Lower lobe of right lung (tissue), 2 donors: Measurements from ENCODE around the gene SRCAP. TPM values are rescaled to one million over a fixed set of nuclear protein-coding genes. Genes with fewer than 3 reads are reported as not detected.

ENCODE experiments used
- ATAC-seq, 2 donors: fragments of 200-7000 bp; cut with Tn5 transposase; one replicate each; pipeline ENCODE4 v1.9.1; 2020 to 2022; ENCODE audit warnings: mild to moderate bottlenecking in 2 of 2, moderate library complexity in 2 of 2
- DNase-seq: peaks from one replicate; pipeline ENCODE4 v3.0.0-alpha.2; 2020
- H3K27ac ChIP-seq: fragments of 200-600 bp; one replicate; pipeline ENCODE4 v1.8.0; 2022
- H3K27me3 ChIP-seq: fragments of 200-600 bp; one replicate; pipeline ENCODE4 v1.8.0; 2022; ENCODE audit warnings: low read depth
- H3K36me3 ChIP-seq: fragments of 200-600 bp; one replicate; pipeline ENCODE4 v1.8.0; 2022; ENCODE audit warnings: mild to moderate bottlenecking
- H3K4me1 ChIP-seq: fragments of 200-600 bp; one replicate; pipeline ENCODE4 v1.8.0; 2022
- H3K4me3 ChIP-seq: fragments of 200-600 bp; one replicate; pipeline ENCODE4 v1.8.0; 2022; ENCODE audit warnings: mild to moderate bottlenecking
- H3K9me3 ChIP-seq: fragments of 200-600 bp; one replicate; pipeline ENCODE4 v1.8.0; 2022
- intact Hi-C: fragments of 100-400 bp; cut with DNase I; formaldehyde crosslinking; loops from one replicate; pipeline ENCODE4 v1.11.0; 2022
- total RNA-seq: library from RNA; stranded (reverse); fragmentation: NEBNext Ultra II Directional; extraction: Animal tissue kit (Norgen Biotek cat#: 25700); gene quantifications from one replicate; pipeline ENCODE4 v1.2.1, GENCODE V29; 2021
- TF ChIP-seq, protein P1 (sequence below): fragments of 200-600 bp; IDR thresholded peaks from one replicate; pipeline ENCODE4 v1.8.0; 2022; ENCODE audit warnings: antibody characterized with exemption, mild to moderate bottlenecking
- donor health status: DM: no; HTN: yes; CAD: no; lungs with severe emphysema.

Gene SRCAP
- total RNA-seq, 1 donor from 2014 or later = 73.8 TPM

DNA sequence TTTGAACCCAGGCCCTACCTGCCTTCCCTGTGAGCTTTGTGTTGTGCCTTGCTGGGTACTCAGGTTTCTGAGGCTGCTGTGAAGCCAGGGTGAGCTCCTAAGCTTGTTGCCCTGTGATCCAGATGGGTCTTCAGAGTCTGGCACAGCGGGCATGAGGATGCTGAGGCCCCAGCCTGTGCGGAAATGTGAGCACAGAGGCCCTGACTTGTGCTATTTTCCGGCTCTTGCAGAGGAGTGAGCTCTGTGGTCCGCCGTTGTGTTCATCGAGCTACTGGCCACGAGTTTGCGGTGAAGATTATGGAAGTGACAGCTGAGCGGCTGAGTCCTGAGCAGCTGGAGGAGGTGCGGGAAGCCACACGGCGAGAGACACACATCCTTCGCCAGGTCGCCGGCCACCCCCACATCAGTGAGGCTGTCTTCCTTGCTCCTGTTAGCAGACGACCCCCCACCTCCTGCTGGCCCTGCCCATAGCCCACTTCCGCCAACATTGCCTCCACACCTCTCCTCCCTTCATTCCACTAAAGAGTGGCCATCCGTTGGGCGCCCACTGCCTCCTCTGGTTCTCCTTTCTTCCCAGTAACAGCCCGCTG, 52.0 kb downstream of the SRCAP start:
- TF ChIP-seq, protein P1, sequence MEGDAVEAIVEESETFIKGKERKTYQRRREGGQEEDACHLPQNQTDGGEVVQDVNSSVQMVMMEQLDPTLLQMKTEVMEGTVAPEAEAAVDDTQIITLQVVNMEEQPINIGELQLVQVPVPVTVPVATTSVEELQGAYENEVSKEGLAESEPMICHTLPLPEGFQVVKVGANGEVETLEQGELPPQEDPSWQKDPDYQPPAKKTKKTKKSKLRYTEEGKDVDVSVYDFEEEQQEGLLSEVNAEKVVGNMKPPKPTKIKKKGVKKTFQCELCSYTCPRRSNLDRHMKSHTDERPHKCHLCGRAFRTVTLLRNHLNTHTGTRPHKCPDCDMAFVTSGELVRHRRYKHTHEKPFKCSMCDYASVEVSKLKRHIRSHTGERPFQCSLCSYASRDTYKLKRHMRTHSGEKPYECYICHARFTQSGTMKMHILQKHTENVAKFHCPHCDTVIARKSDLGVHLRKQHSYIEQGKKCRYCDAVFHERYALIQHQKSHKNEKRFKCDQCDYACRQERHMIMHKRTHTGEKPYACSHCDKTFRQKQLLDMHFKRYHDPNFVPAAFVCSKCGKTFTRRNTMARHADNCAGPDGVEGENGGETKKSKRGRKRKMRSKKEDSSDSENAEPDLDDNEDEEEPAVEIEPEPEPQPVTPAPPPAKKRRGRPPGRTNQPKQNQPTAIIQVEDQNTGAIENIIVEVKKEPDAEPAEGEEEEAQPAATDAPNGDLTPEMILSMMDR = no peak
- no peak overlapping the region for H3K4me3 ChIP-seq
- ATAC-seq (no peak), DNase-seq (no peak)
- peaks cover 7% of the 10 kb centered on the region for H3K4me1 ChIP-seq
- H3K36me3 ChIP-seq = peaks cover 50% of the 10 kb centered on the region
- H3K27ac ChIP-seq = no peak overlapping the region
- intact Hi-C loops = no loop called here
- no peaks in the 10 kb centered on the region for H3K27me3 ChIP-seq
- no peaks in the 10 kb centered on the region for H3K9me3 ChIP-seq

DNA sequence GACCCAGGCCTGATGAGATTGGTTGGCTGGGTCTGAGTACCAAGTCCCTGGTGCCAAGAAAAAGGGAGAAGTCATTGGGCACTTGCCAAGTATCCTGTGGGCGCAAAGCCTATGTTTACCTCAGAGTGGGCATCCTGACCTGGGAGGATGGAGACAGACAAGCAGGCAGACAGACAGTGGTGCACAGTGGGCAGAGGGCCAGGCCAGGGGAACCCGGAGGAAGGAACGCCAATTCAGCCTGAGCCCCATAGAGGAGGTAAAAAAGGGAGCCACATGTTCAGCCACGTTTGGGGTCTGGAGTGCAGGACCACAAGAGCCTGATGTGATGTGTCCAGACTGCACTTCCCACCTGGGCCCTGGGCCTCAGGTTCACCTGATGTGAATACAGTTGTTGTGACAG, 54.6 kb downstream of the SRCAP start:
- ATAC-seq (no peak), DNase-seq (no peak)
- no peak overlapping the region for H3K4me3 ChIP-seq
- H3K9me3 ChIP-seq = no peaks in the 10 kb centered on the region
- no peaks in the 10 kb centered on the region for H3K4me1 ChIP-seq
- no peak overlapping the region for H3K27ac ChIP-seq
- intact Hi-C loops = no loop called here
- no peaks in the 10 kb centered on the region for H3K27me3 ChIP-seq
- H3K36me3 ChIP-seq = peaks cover 69% of the 10 kb centered on the region
- TF ChIP-seq, protein P1 = no peak

DNA sequence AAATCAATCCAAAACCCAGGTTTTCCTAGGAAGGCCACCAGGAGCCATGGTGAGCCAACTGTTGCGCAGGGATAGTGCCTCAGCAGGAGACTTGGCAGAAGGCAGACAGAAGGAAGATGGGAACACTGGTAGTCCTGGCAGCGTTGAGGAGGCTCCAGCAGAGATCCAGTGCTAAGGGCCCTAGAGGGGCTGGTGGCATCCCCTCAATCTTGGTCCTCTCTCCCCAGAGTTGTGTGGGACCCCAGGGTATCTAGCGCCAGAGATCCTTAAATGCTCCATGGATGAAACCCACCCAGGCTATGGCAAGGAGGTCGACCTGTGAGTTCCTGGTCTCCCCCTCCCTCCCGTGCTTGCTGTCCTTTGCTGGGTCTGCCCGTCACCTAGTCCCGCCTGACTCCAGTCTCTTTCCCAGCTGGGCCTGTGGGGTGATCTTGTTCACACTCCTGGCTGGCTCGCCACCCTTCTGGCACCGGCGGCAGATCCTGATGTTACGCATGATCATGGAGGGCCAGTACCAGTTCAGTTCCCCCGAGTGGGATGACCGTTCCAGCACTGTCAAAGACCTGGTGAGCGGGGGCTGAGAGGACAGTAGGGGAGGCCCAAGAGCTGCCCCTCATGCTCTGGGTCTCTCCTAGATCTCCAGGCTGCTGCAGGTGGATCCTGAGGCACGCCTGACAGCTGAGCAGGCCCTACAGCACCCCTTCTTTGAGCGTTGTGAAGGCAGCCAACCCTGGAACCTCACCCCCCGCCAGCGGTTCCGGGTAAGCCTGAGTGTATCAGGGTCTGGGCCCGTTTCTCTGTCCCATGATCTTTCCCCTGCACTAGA, 57.2 kb downstream of the SRCAP start:
- DNase-seq = no peak
- no peak for ATAC-seq
- Histone ChIP-seq H3K9me3 (no peaks in the 10 kb centered on the region), H3K27ac (no peak overlapping the region), H3K36me3 (peaks cover 65% of the 10 kb centered on the region), H3K27me3 (no peaks in the 10 kb centered on the region), H3K4me1 (peaks cover 5% of the 10 kb centered on the region), H3K4me3 (no peak overlapping the region)
- TF ChIP-seq, protein P1 = no peak
- intact Hi-C loops = no loop called here

DNA sequence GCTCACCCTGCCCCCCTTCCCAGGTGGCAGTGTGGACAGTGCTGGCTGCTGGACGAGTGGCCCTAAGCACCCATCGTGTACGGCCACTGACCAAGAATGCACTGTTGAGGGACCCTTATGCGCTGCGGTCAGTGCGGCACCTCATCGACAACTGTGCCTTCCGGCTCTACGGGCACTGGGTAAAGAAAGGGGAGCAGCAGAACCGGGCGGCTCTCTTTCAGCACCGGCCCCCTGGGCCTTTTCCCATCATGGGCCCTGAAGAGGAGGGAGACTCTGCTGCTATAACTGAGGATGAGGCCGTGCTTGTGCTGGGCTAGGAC, 57.8 kb downstream of the SRCAP start:
- intact Hi-C loops = no loop called here

DNA sequence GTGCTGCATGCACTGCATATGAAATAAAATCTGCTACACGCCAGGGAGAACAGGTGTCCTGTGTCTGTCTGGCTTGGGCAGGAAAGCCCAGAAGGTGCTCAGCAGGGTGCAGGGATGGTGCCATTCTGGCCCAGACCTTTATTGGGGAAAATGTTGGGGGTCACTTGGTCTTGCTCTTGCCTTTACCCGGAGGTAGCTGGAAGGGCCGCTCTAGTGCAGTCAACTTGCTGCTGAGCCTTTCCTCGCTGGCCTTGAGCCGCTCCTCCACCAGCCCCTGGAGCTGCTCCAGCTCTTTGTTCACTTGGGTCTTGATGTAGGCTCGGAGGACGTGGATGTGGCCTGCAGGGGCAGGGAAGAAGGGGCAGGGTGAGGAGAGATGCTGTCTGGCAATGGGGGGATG, 58.3 kb downstream of the SRCAP start:
- TF ChIP-seq, protein P1 = no peak
- Histone ChIP-seq H3K9me3 (no peaks in the 10 kb centered on the region), H3K36me3 (peaks cover 56% of the 10 kb centered on the region), H3K27me3 (no peaks in the 10 kb centered on the region), H3K27ac (no peak overlapping the region), H3K4me3 (no peak overlapping the region), H3K4me1 (peaks cover 9% of the 10 kb centered on the region)
- DNase-seq = no peak
- no peak for ATAC-seq
- intact Hi-C loops = no loop called here

More for the DNA sequence above, 57.8 kb downstream of the SRCAP start:
- TF ChIP-seq, protein P1 = no peak
- Histone ChIP-seq H3K27me3 (no peaks in the 10 kb centered on the region), H3K36me3 (peaks cover 59% of the 10 kb centered on the region), H3K4me1 (peaks cover 9% of the 10 kb centered on the region), H3K4me3 (no peak overlapping the region), H3K9me3 (no peaks in the 10 kb centered on the region), H3K27ac (no peak overlapping the region)
- DNase-seq = no peak
- ATAC-seq = no peak
